Omental fat pad (tissue), 4 donors: ENCODE data around the gene AP5S1. TPM values are rescaled to one million over a fixed set of nuclear protein-coding genes. Genes with fewer than 3 reads are reported as not detected.
"Not testable (repeated sequence)": the region's sequence is repeated elsewhere in the genome, so short reads cannot be mapped to it uniquely, and the experiment has no call there.

Experiments used
- ATAC-seq: fragments of 150-250 bp; one replicate; pipeline ENCODE4 v1.9.1; 2016; ENCODE audit warnings: mild to moderate bottlenecking, moderate library complexity; ENCODE audit not compliant: low FRiP score
- DNase-seq: peaks from one replicate; pipeline ENCODE4 v3.0.0-alpha.2; 2019; ENCODE audit warnings: low spot score
- CTCF ChIP-seq, 3 donors: fragments of 450-650 bp; IDR thresholded peaks; one replicate each; pipeline ENCODE4 v1.5.1; 2016 to 2017; ENCODE audit warnings: antibody characterized with exemption in 3 of 3, mild to moderate bottlenecking in 3 of 3, moderate library complexity in 2 of 3
- total RNA-seq, 4 donors: library from RNA; depleted of rRNA; stranded (reverse); fragments of >200 nt; gene quantifications; one replicate each; pipeline ENCODE4 v1.1.0, GENCODE V29; 2016

The AP5S1 gene
- total RNA-seq, 4 donors from 2014 or later = 10.9 to 19.2 (median 11.4) TPM

- TF ChIP-seq CTCF (IDR thresholded peaks at IDR 0.05) = no peak
- no peak for DNase-seq
- no peak for ATAC-seq
These were observed 818 bp upstream of the AP5S1 start for GRCh38 chr20:3819411-3820047.

- ATAC-seq (no peak), DNase-seq (no peak)
- no peak for TF ChIP-seq CTCF (IDR thresholded peaks at IDR 0.05)
These were observed 767 bp downstream of the AP5S1 start for GRCh38 chr20:3820901-3821727.

GRCh38 chr20:3821996-3822395 is 1.6 kb downstream of the AP5S1 start:
- DNase-seq = no peak
- no peak for TF ChIP-seq CTCF (IDR thresholded peaks at IDR 0.05)
- no peak for ATAC-seq

GRCh38 chr20:3823881-3824280 is 3.5 kb downstream of the AP5S1 start:
- no peak for TF ChIP-seq CTCF (IDR thresholded peaks at IDR 0.05)
- DNase-seq (no peak), ATAC-seq (no peak)

GRCh38 chr20:3825526-3825925 is 5.2 kb downstream of the AP5S1 start:
- TF ChIP-seq CTCF (IDR thresholded peaks at IDR 0.05) = no peak
- DNase-seq (no peak), ATAC-seq (no peak)

GRCh38 chr20:3826420-3826819 is 6.1 kb downstream of the AP5S1 start:
- DNase-seq = no peak
- TF ChIP-seq CTCF (IDR thresholded peaks at IDR 0.05) = no peak
- ATAC-seq = no peak

- TF ChIP-seq CTCF (IDR thresholded peaks at IDR 0.05) = no peak
- no peak for ATAC-seq
- DNase-seq = no peak
These were observed 8.5 kb downstream of the AP5S1 start for GRCh38 chr20:3828798-3829197.

- DNase-seq, ATAC-seq: not testable (repeated sequence)
These were observed 9.5 kb downstream of the AP5S1 start for GRCh38 chr20:3829891-3830290.
